ENCODE data around the gene SDR9C7. TPM values are rescaled to one million over a fixed set of nuclear protein-coding genes. Genes with fewer than 3 reads are reported as not detected.
"Not testable (repeated sequence)": the region's sequence is repeated elsewhere in the genome, so short reads cannot be mapped to it uniquely, and the experiment has no call there.

The SDR9C7 gene
- total RNA-seq, 1 donor from 2014 or later, result not detected

- H3K79me2 ChIP-seq (ENCODE audit: insufficient read depth, low read length); H3K4me2 ChIP-seq (ENCODE audit: low read length); H3K4me1 ChIP-seq (ENCODE audit: insufficient read depth, low read length); H3K4me3 Mint-ChIP-seq (ENCODE audit: unreplicated experiment); H3K27me3 ChIP-seq (ENCODE audit: insufficient read depth, low read length); H3K36me3 Mint-ChIP-seq (ENCODE audit: low read depth, unreplicated experiment); H3K4me3 ChIP-seq (ENCODE audit: insufficient read depth, low read depth, low read length); H3K27me3 Mint-ChIP-seq (ENCODE audit: low read depth, unreplicated experiment); H3K27ac ChIP-seq (ENCODE audit: low read depth, low read length); H2AFZ ChIP-seq (ENCODE audit: low read depth, low read length); H3K27ac Mint-ChIP-seq (ENCODE audit: unreplicated experiment); H3K36me3 ChIP-seq (ENCODE audit: insufficient read depth, low read length); H4K20me1 ChIP-seq (ENCODE audit: insufficient read depth, low read length); H3K9me3 ChIP-seq (ENCODE audit: insufficient read depth, low read depth, low read length); FAIRE-seq; H3K9ac ChIP-seq (ENCODE audit: low read length); DNase-seq (ENCODE audit: low read depth): not testable (repeated sequence)
- peaks cover 15% of the 10 kb centered on the region for H3K4me1 Mint-ChIP-seq (ENCODE audit: low read depth, unreplicated experiment)
- peaks cover 11% of the 10 kb centered on the region for H3K9me3 Mint-ChIP-seq (ENCODE audit: unreplicated experiment)
Measured at GRCh38 chr12:56943374-56943773, 9.2 kb upstream of the SDR9C7 start.

- Histone ChIP-seq H3K27me3 (ENCODE audit: insufficient read depth, low read length) (no peaks in the 10 kb centered on the region), H3K36me3 (ENCODE audit: insufficient read depth, low read length) (no peaks in the 10 kb centered on the region), H3K4me1 (ENCODE audit: insufficient read depth, low read length) (peaks cover 8% of the 10 kb centered on the region), H3K27ac (ENCODE audit: low read depth, low read length) (no peak overlapping the region), H3K9me3 (ENCODE audit: insufficient read depth, low read depth, low read length) (no peaks in the 10 kb centered on the region), H2AFZ (ENCODE audit: low read depth, low read length) (no peak overlapping the region), H3K79me2 (ENCODE audit: insufficient read depth, low read length) (no peaks in the 10 kb centered on the region), H3K4me3 (ENCODE audit: insufficient read depth, low read depth, low read length) (no peak overlapping the region), H3K9ac (ENCODE audit: low read length) (no peak overlapping the region), H4K20me1 (ENCODE audit: insufficient read depth, low read length) (no peaks in the 10 kb centered on the region), H3K4me2 (ENCODE audit: low read length) (peak overlapping the region; percentile 62)
- DNase-seq (ENCODE audit: low read depth) (peak; percentile 55), FAIRE-seq (no peak)
- Mint-ChIP-seq H3K4me1 (ENCODE audit: low read depth, unreplicated experiment) (peaks cover 15% of the 10 kb centered on the region), H3K9me3 (ENCODE audit: unreplicated experiment) (peaks cover 16% of the 10 kb centered on the region), H3K4me3 (ENCODE audit: unreplicated experiment) (peak overlapping the region; percentile 47), H3K36me3 (ENCODE audit: low read depth, unreplicated experiment) (peaks cover 5% of the 10 kb centered on the region), H3K27me3 (ENCODE audit: low read depth, unreplicated experiment) (peaks cover 13% of the 10 kb centered on the region), H3K27ac (ENCODE audit: unreplicated experiment) (peak overlapping the region; percentile 92)
- TF ChIP-seq CTCF (IDR thresholded peaks at IDR 0.05; ENCODE audit: insufficient read depth, low read depth, low read length) (no peak), EZH2 (IDR thresholded peaks at IDR 0.05; ENCODE audit: insufficient read depth, low read length) (no peak)
Measured at GRCh38 chr12:56941299-56942017, 7.2 kb upstream of the SDR9C7 start.

- H3K36me3 Mint-ChIP-seq (ENCODE audit: low read depth, unreplicated experiment); H4K20me1 ChIP-seq (ENCODE audit: insufficient read depth, low read length); DNase-seq (ENCODE audit: low read depth); H3K4me2 ChIP-seq (ENCODE audit: low read length); FAIRE-seq; H3K36me3 ChIP-seq (ENCODE audit: insufficient read depth, low read length); H3K27me3 ChIP-seq (ENCODE audit: insufficient read depth, low read length); H3K9me3 ChIP-seq (ENCODE audit: insufficient read depth, low read depth, low read length); H3K4me1 ChIP-seq (ENCODE audit: insufficient read depth, low read length); H3K27ac ChIP-seq (ENCODE audit: low read depth, low read length); H2AFZ ChIP-seq (ENCODE audit: low read depth, low read length); H3K4me3 ChIP-seq (ENCODE audit: insufficient read depth, low read depth, low read length); H3K9ac ChIP-seq (ENCODE audit: low read length); H3K79me2 ChIP-seq (ENCODE audit: insufficient read depth, low read length): not testable (repeated sequence)
- Mint-ChIP-seq H3K9me3 (ENCODE audit: unreplicated experiment) (peaks cover 16% of the 10 kb centered on the region), H3K4me1 (ENCODE audit: low read depth, unreplicated experiment) (peaks cover 15% of the 10 kb centered on the region), H3K27ac (ENCODE audit: unreplicated experiment) (peak overlapping the region; percentile 92), H3K4me3 (ENCODE audit: unreplicated experiment) (peak overlapping the region; percentile 47), H3K27me3 (ENCODE audit: low read depth, unreplicated experiment) (peaks cover 13% of the 10 kb centered on the region)
Measured at GRCh38 chr12:56940942-56941298, 6.7 kb upstream of the SDR9C7 start.

Data from astrocyte (in vitro differentiated cells and primary cell).